HepG2 (cell line): ENCODE results near the gene MAP6D1. TPM values are rescaled to one million over a fixed set of nuclear protein-coding genes. Genes with fewer than 3 reads are reported as not detected.

Experiments
- ATAC-seq: fragments of 200-7000 bp; cut with Tn5 transposase; 3 replicates; pipeline ENCODE4 v1.9.1; 2020; ENCODE audit warnings: mild to moderate bottlenecking, moderate library complexity
- BruUV-seq: library from RNA; stranded (reverse); fragments of 400-500 nt; replicated peaks from 2 replicates; lab custom pipeline; 2021; lab: Mats Ljungman, UMichigan
- CTCF ChIA-PET: fragments of 300-600 bp; formaldehyde crosslinking; extraction: SDS; loops from one replicate; lab custom pipeline; 2021; ENCODE audit warnings: low total read pairs, inconsistent platforms, low intra/inter-chr PET ratio; lab: Yijun Ruan, JAX
- POLR2A ChIA-PET: fragments of 350-600 bp; sonication (Branson Sonifier 250); formaldehyde crosslinking; loops from one replicate; lab custom pipeline; 2020; ENCODE audit warnings: antibody characterized with exemption, inconsistent platforms; lab: Yijun Ruan, JAX
- DNase-seq: peaks from one replicate; pipeline ENCODE4 v3.0.0-alpha.2; 2015; ENCODE audit warnings: low spot score
- FAIRE-seq: peaks from 3 replicates; lab custom pipeline; 2011; peaks lifted over from hg19 to GRCh38; lab: Jason Lieb, UNC
- H2AFZ ChIP-seq: one replicate; pipeline ENCODE4 v1.6.1; 2011; ENCODE audit warnings: low read length, inconsistent platforms
- H3K27ac ChIP-seq: fragments of 300-600 bp; 3 replicates; pipeline ENCODE4 v1.8.0; 2011; ENCODE audit warnings: mixed run types, mild to moderate bottlenecking, mixed read lengths, low read length, inconsistent platforms; ENCODE audit not compliant: insufficient read depth; ENCODE audit errors: extremely low read length
- H3K27me3 ChIP-seq, 2 experiments: fragments of 200-600 bp in 1 of 2; 2 replicates in 1 of 2; 3 replicates in 1 of 2; pipeline versions ENCODE4 v1.6.0 to v1.8.0; 2011; ENCODE audit warnings: low read length in 2 of 2, mild to moderate bottlenecking in 2 of 2, moderate library complexity in 2 of 2, inconsistent platforms in 1 of 2; ENCODE audit not compliant: insufficient read depth in 2 of 2, control insufficient read depth in 1 of 2
- H3K36me3 ChIP-seq, 2 experiments: fragments of 200-600 bp in 1 of 2; replicated peaks in 1 of 2; 2 replicates in 1 of 2; 3 replicates in 1 of 2; pipeline versions ENCODE4 v1.5.1 to v1.8.0; 2011; ENCODE audit warnings: low read length in 2 of 2, inconsistent platforms in 1 of 2; ENCODE audit not compliant: insufficient read depth in 2 of 2, control insufficient read depth in 1 of 2
- H3K4me1 ChIP-seq: 2 replicates; pipeline ENCODE4 v1.5.1; 2012; ENCODE audit warnings: low read length, inconsistent platforms; ENCODE audit not compliant: insufficient read depth
- H3K4me2 ChIP-seq: 2 replicates; pipeline ENCODE4 v1.6.0; 2011; ENCODE audit warnings: low read depth, low read length, inconsistent platforms
- H3K4me3 ChIP-seq, 3 experiments: fragments of 200-600 bp in 1 of 3; sonication (generic), shearing (Covaris generic) in 1 of 3; replicated peaks in 1 of 3; 2 replicates each; pipeline ENCODE4 v1.5.1; 2011 to 2016; ENCODE audit warnings: low read length in 3 of 3, inconsistent platforms in 2 of 3, low read depth in 2 of 3, mild to moderate bottlenecking in 2 of 3, control low read depth in 1 of 3, mixed read lengths in 1 of 3; ENCODE audit not compliant: insufficient read depth in 1 of 3
- H3K79me2 ChIP-seq: one replicate; pipeline ENCODE4 v1.6.1; 2011; ENCODE audit warnings: low read length, inconsistent platforms; ENCODE audit not compliant: insufficient read depth
- H3K9ac ChIP-seq: 2 replicates; pipeline ENCODE4 v1.6.0; 2011; ENCODE audit warnings: mild to moderate bottlenecking, low read depth, low read length, inconsistent platforms; ENCODE audit not compliant: insufficient read depth
- H3K9me3 ChIP-seq: 2 replicates; pipeline ENCODE4 v1.5.1; 2012; ENCODE audit warnings: mild to moderate bottlenecking, low read length
- H4K20me1 ChIP-seq: 2 replicates; pipeline ENCODE4 v1.6.0; 2011; ENCODE audit warnings: inconsistent platforms, mild to moderate bottlenecking, low read length, moderate library complexity; ENCODE audit not compliant: insufficient read depth
- ARHGAP35 ChIP-seq: sonication (generic); formaldehyde crosslinking; IDR thresholded peaks from 2 replicates; pipeline ENCODE4 v1.9.0; 2022; ENCODE audit warnings: mild to moderate bottlenecking, inconsistent platforms, moderate library complexity, missing genetic modification reagents, borderline replicate concordance
- ARID2 ChIP-seq: sonication (generic); formaldehyde crosslinking; IDR thresholded peaks from 2 replicates; pipeline ENCODE4 v1.8.1; 2022; ENCODE audit warnings: mild to moderate bottlenecking, missing genetic modification reagents, borderline replicate concordance
- MZF1 ChIP-seq: sonication (generic); formaldehyde crosslinking; IDR thresholded peaks from 2 replicates; pipeline ENCODE4 v1.8.1; 2023; ENCODE audit warnings: mild to moderate bottlenecking, missing genetic modification reagents, borderline replicate concordance
- NFIB ChIP-seq: sonication (generic); formaldehyde crosslinking; IDR thresholded peaks from 2 replicates; pipeline ENCODE4 v1.9.0; 2021; ENCODE audit warnings: missing genetic modification reagents, mild to moderate bottlenecking, borderline replicate concordance
- PRPF4 ChIP-seq: fragments of 200-400 bp; formaldehyde crosslinking; IDR thresholded peaks from 2 replicates; pipeline ENCODE4 v1.6.1; 2016; ENCODE audit warnings: low read length, low read depth; ENCODE audit not compliant: poor library complexity, severe bottlenecking
- RFXAP ChIP-seq: sonication (generic); formaldehyde crosslinking; IDR thresholded peaks from 2 replicates; pipeline ENCODE4 v1.4.0; 2020; ENCODE audit warnings: missing genetic modification reagents, borderline replicate concordance
- YEATS2 ChIP-seq: sonication (generic); formaldehyde crosslinking; IDR thresholded peaks from 2 replicates; pipeline ENCODE4 v1.4.0; 2020; ENCODE audit warnings: missing genetic modification reagents, borderline replicate concordance
- ZNF207 ChIP-seq: fragments of 450-650 bp; IDR thresholded peaks from 2 replicates; pipeline ENCODE4 v1.6.1; 2016; ENCODE audit warnings: antibody characterized with exemption, borderline replicate concordance
- ZNF468 ChIP-seq: sonication (generic); formaldehyde crosslinking; IDR thresholded peaks from 2 replicates; pipeline ENCODE4 v1.8.0; 2022; ENCODE audit warnings: mild to moderate bottlenecking, moderate library complexity, missing genetic modification reagents
- ZNF7 ChIP-seq: IDR thresholded peaks from 2 replicates; pipeline ENCODE4 v1.6.1; 2016; ENCODE audit warnings: missing biosample characterization, missing genetic modification reagents
- ZNF816 ChIP-seq: sonication (generic); formaldehyde crosslinking; IDR thresholded peaks from 2 replicates; pipeline ENCODE4 v1.8.0; 2022; ENCODE audit warnings: missing genetic modification reagents, mild to moderate bottlenecking, borderline replicate concordance
- ZNF883 ChIP-seq: sonication (generic); formaldehyde crosslinking; IDR thresholded peaks from 2 replicates; pipeline ENCODE4 v1.5.1; 2020; ENCODE audit warnings: mild to moderate bottlenecking, missing genetic modification reagents; ENCODE audit errors: not compliant biosample characterization
- ZSCAN22 ChIP-seq: sonication (generic); formaldehyde crosslinking; IDR thresholded peaks from 2 replicates; pipeline ENCODE4 v1.4.0; 2020; ENCODE audit warnings: mild to moderate bottlenecking, missing genetic modification reagents
- WGBS: methylation state at CpG from one replicate; pipeline ENCODE4 v1.1.6; 2017; ENCODE audit warnings: low lambda C conversion rate; 5-methylcytosine and 5-hydroxymethylcytosine counted together
- in situ Hi-C: cut with HindIII; loops from 2 replicates; pipeline ENCODE4 v1.10.0; 2017; ENCODE audit warnings: low pct_unique_long_range_greater_than_20kb; ENCODE audit not compliant: extremely low pct_ligation_motif_present
- intact Hi-C: fragments of 100-400 bp; cut with micrococcal nuclease; formaldehyde crosslinking; loops from one replicate; pipeline ENCODE4 v1.10.0; 2022; ENCODE audit not compliant: unreplicated experiment
- polyA plus RNA-seq, 8 experiments: library from polyadenylated mRNA; depleted of rRNA in 3 of 8; stranded (reverse) in 7 of 8; unstranded in 1 of 8; fragments of >200 nt; fragmentation: Illumina TruSeq in 4 of 8; extraction: Trizol in 4 of 8; gene quantifications; 2 replicates each; pipeline versions ENCODE4 v1.2.1 to v1.2.3, GENCODE V29; 2011 to 2016; ENCODE audit warnings: low read depth in 4 of 8, missing spikeins in 1 of 8, mixed read lengths in 1 of 8; ENCODE audit not compliant: insufficient read depth in 1 of 8
- total RNA-seq, 5 experiments: library from RNA; depleted of rRNA; stranded (reverse); fragments of >200 nt; fragmentation: Illumina TruSeq; extraction: Trizol; gene quantifications; 2 replicates each; pipeline ENCODE4 v1.2.3, GENCODE V29; 2016; ENCODE audit warnings: low read depth in 1 of 5
- TF ChIP-seq, protein P1 (sequence below): sonication (generic); formaldehyde crosslinking; conservative IDR thresholded peaks from 2 replicates; pipeline ENCODE4 v1.8.0; 2022; ENCODE audit warnings: low read depth, missing genetic modification reagents

Gene MAP6D1
- total and polyA plus RNA-seq, 2 of the 13 experiments (the other 11 are each of a cell fraction or from before 2014, with no cell fraction given): 0.12 to 0.62 TPM

GRCh38 chr3:183844606-183845005 is 19.2 kb upstream of the MAP6D1 start:
- no peak overlapping the region for H3K4me3 ChIP-seq
- H3K79me2 ChIP-seq: no peaks in the 10 kb centered on the region
- intact Hi-C loops: no loop called here
- no peak overlapping the region for H2AFZ ChIP-seq
- H3K4me2 ChIP-seq: no peak overlapping the region
- H3K9me3 ChIP-seq: no peaks in the 10 kb centered on the region
- TF ChIP-seq ZNF468 (CRISPR knock-in tag): no peak
- TF ChIP-seq NFIB (CRISPR knock-in tag): no peak
- no peak for TF ChIP-seq ARID2 (CRISPR knock-in tag)
- no peak for TF ChIP-seq PRPF4
- no peak for TF ChIP-seq ARHGAP35 (CRISPR knock-in tag)
- no peak for TF ChIP-seq ZNF883
- TF ChIP-seq, protein P1, sequence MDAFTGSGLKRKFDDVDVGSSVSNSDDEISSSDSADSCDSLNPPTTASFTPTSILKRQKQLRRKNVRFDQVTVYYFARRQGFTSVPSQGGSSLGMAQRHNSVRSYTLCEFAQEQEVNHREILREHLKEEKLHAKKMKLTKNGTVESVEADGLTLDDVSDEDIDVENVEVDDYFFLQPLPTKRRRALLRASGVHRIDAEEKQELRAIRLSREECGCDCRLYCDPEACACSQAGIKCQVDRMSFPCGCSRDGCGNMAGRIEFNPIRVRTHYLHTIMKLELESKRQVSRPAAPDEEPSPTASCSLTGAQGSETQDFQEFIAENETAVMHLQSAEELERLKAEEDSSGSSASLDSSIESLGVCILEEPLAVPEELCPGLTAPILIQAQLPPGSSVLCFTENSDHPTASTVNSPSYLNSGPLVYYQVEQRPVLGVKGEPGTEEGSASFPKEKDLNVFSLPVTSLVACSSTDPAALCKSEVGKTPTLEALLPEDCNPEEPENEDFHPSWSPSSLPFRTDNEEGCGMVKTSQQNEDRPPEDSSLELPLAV (CRISPR knock-in tag): no peak
- no peak for TF ChIP-seq ZNF816 (CRISPR knock-in tag)
- TF ChIP-seq RFXAP (CRISPR knock-in tag): no peak
- TF ChIP-seq ZNF7 (CRISPR knock-in tag): no peak
- TF ChIP-seq ZSCAN22: no peak
- no peak for TF ChIP-seq MZF1 (CRISPR knock-in tag)
- TF ChIP-seq ZNF207: no peak
- TF ChIP-seq YEATS2 (CRISPR knock-in tag): no peak
- ChIA-PET POLR2A (no interaction called here), CTCF (no interaction called here)
- peaks cover 26 to 70% of the 10 kb centered on the region in 2 experiments for H3K36me3 ChIP-seq
- in situ Hi-C loops: no loop called here
- FAIRE-seq (no peak), ATAC-seq (no peak), DNase-seq (peak; percentile 15)
- H3K27ac ChIP-seq: no peak overlapping the region
- H4K20me1 ChIP-seq: no peaks in the 10 kb centered on the region
- 99% methylated on average over 2 of the region's 2 CpGs for WGBS
- no TSS peak for BruUV-seq
- no peaks in the 10 kb centered on the region for H3K4me1 ChIP-seq
- no peaks in the 10 kb centered on the region for H3K27me3 ChIP-seq
- H3K9ac ChIP-seq: no peak overlapping the region
